HEK293T (cell line): Measurements from ENCODE around the gene KCNH1.

ENCODE experiments used
- HDGF ChIP-seq: fragments of 450-650 bp; IDR thresholded peaks from 2 replicates; pipeline ENCODE4 v1.6.1; 2017; ENCODE audit warnings: antibody characterized with exemption, borderline replicate concordance
- SP1 ChIP-seq: fragments of 450-650 bp; IDR thresholded peaks from 2 replicates; pipeline ENCODE4 v1.6.1; 2017
- TF ChIP-seq, protein P1 (sequence below): fragments of 450-650 bp; IDR thresholded peaks from 2 replicates; pipeline ENCODE4 v1.6.1; 2016

DNA sequence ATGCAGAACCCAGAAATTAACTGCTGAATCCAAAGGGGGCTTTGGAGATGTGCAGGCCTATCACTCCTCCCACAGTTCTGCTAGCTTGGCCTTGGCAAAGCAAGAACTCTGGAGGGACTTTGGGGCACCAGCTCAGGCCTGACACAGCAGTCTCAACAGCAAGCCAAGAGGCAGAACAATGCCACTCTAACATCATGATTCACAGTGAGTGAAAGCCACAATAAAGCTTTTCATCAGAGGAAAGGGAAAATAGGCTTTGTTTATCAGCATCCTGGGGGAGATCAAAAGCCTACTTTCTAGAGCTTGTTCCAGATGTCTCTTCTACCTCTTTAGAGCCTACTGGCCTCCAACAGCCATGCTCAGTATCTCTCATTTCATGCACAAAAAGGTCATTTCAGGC, 283.4 kb downstream of the KCNH1 start:
- TF ChIP-seq, protein P1, sequence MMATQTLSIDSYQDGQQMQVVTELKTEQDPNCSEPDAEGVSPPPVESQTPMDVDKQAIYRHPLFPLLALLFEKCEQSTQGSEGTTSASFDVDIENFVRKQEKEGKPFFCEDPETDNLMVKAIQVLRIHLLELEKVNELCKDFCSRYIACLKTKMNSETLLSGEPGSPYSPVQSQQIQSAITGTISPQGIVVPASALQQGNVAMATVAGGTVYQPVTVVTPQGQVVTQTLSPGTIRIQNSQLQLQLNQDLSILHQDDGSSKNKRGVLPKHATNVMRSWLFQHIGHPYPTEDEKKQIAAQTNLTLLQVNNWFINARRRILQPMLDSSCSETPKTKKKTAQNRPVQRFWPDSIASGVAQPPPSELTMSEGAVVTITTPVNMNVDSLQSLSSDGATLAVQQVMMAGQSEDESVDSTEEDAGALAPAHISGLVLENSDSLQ = no peak
- TF ChIP-seq HDGF (no peak), SP1 (no peak)
